ENCODE results near the gene KLK6. TPM values are rescaled to one million over a fixed set of nuclear protein-coding genes. Genes with fewer than 3 reads are reported as not detected.

The KLK6 gene
- total and polyA plus RNA-seq, 8 donors: not detected

DNA sequence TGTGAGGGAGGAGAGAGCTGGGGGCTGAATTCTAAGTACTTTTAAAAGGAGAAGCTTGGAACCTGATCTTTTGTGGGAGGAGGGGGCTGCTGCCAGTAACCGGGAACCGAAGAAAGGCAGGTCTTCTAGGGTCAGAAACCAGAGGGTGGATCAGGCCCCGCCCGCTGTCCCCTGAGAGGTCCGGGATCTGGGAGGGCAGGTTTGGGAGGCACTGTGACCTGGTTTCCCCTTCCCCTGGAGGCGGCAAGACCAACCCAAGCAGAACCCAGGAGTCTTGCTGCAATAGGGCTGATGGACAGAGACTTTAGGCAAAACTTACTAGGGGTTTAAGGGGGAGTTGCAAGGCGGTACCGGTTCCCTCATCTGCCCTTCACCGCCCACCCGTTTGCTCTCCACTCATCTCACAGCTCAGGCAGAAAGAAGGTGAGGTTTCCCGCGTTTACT is 32.7 kb upstream of the KLK6 start:
- Histone ChIP-seq H3K36me3 (no peaks in the 10 kb centered on the region), H3K27ac (no peak overlapping the region), H3K9me3 (no peaks in the 10 kb centered on the region), H3K4me3 (no peak overlapping the region), H3K27me3 (peaks cover 0 to 15% (median 0%) of the 10 kb centered on the region in 4 donors), H3K4me1 (no peaks in the 10 kb centered on the region)
- ATAC-seq (no peak), FAIRE-seq (no peak), DNase-seq (no peak)
- WGBS, 2 donors: 39 to 44% methylated on average over 11 to 12 of the region's 12 CpGs
- TF ChIP-seq, protein P1, sequence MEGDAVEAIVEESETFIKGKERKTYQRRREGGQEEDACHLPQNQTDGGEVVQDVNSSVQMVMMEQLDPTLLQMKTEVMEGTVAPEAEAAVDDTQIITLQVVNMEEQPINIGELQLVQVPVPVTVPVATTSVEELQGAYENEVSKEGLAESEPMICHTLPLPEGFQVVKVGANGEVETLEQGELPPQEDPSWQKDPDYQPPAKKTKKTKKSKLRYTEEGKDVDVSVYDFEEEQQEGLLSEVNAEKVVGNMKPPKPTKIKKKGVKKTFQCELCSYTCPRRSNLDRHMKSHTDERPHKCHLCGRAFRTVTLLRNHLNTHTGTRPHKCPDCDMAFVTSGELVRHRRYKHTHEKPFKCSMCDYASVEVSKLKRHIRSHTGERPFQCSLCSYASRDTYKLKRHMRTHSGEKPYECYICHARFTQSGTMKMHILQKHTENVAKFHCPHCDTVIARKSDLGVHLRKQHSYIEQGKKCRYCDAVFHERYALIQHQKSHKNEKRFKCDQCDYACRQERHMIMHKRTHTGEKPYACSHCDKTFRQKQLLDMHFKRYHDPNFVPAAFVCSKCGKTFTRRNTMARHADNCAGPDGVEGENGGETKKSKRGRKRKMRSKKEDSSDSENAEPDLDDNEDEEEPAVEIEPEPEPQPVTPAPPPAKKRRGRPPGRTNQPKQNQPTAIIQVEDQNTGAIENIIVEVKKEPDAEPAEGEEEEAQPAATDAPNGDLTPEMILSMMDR (IDR thresholded peaks at IDR 0.05): no peak
- intact Hi-C loops (cut with DNase I): no loop called here

DNA sequence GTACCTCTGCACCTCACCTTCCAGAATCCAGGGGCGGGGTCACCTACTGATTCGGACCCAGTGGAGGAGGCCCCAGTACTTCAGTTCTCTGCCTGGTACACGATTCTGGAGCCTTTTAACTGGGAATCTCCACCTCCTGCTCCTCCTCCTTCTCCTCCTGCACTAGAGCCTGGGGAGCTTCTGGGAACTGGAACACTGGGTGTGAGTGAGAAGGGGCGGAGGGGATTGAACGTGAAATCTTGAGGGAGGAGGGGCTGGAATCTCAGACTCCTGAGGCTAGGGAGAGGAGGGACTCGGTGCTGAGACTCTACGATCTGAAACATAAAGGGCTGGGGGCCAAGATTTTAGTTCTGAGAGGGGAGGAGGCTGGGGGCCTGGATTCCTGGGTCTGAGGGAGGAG is 32.1 kb upstream of the KLK6 start, which contains the start of gene KLK8:
KLK8 (minus strand) TSS at position 90 of the 400 bp plus-strand sequence. CDS start 437 bp downstream, outside the sequence.
- Histone ChIP-seq H3K4me1 (no peaks in the 10 kb centered on the region), H3K4me3 (no peak within 1 kb of the TSS), H3K9me3 (no peaks in the 10 kb centered on the region), H3K36me3 (no peaks in the 10 kb centered on the region), H3K27ac (no peak within 1 kb of the TSS), H3K27me3 (peaks cover 0 to 15% (median 0%) of the 10 kb centered on the region in 4 donors)
- DNase-seq (no peak), FAIRE-seq (no peak), ATAC-seq (no peak)
- intact Hi-C loops (cut with DNase I): no loop called here
- 21% methylated on average over 7 of the region's 7 CpGs for WGBS, 2 donors
- TF ChIP-seq, protein P1 (IDR thresholded peaks at IDR 0.05): no peak

DNA sequence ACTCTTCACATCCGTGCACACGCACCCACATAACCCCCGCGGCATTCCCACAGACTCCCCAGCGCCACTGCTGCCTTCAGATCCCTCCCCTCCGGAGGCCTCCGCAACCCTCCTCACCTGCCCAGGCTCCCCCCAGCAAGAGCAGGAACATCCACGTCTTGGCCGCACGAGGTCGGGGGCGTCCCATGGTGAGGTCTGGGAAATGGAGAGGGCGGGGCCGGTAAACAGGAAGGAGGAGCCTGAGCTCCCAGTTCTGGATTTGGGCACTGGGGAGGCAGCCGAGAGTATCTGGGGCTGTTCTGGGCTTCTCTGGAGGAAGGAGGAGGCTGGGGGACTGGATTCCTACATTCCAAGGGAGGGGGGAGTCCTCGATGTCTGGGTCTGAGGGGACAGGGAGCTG is 31.6 kb upstream of the KLK6 start:
- intact Hi-C loops (cut with DNase I): no loop called here
- peaks cover 0 to 15% (median 0%) of the 10 kb centered on the region in 4 donors for H3K27me3 ChIP-seq
- FAIRE-seq (no peak), ATAC-seq (no peak), DNase-seq (no peak)
- H3K4me1 ChIP-seq: no peaks in the 10 kb centered on the region
- WGBS, 2 donors: 23 to 26% methylated on average over 16 of the region's 16 CpGs
- H3K36me3 ChIP-seq: no peaks in the 10 kb centered on the region
- no peaks in the 10 kb centered on the region for H3K9me3 ChIP-seq
- TF ChIP-seq, protein P1 (IDR thresholded peaks at IDR 0.05): no peak
- no peak overlapping the region for H3K27ac ChIP-seq
- no peak overlapping the region for H3K4me3 ChIP-seq

DNA sequence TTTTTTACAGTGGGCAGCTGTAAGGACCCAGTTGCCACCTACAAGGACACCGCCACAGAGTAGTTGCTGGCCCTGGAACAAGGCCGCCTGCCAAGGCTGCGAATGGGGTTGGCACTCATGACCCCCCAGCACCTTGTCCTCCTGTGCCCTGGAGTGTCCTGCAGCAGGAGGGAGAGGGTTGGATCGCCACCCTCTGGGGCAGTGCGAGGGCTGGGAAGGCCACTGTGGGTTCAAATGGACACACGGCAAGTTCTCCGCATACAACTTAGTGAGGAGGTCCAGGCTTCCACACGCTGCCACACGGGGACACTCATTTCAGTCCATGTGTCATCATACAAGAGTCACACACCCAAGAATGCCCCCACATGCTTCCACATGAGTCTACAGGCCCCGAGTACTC is 31.0 kb upstream of the KLK6 start:
- no peak for FAIRE-seq
- Histone ChIP-seq H3K4me3 (no peak overlapping the region), H3K9me3 (no peaks in the 10 kb centered on the region), H3K4me1 (no peaks in the 10 kb centered on the region), H3K27ac (no peak overlapping the region), H3K27me3 (peaks cover 0 to 15% (median 0%) of the 10 kb centered on the region in 4 donors), H3K36me3 (no peaks in the 10 kb centered on the region)
- WGBS, 2 donors: 69 to 70% methylated on average over 10 of the region's 10 CpGs
- intact Hi-C loops (cut with DNase I): no loop called here
- TF ChIP-seq, protein P1 (IDR thresholded peaks at IDR 0.05): no peak
- no peak for DNase-seq
- ATAC-seq: no peak

DNA sequence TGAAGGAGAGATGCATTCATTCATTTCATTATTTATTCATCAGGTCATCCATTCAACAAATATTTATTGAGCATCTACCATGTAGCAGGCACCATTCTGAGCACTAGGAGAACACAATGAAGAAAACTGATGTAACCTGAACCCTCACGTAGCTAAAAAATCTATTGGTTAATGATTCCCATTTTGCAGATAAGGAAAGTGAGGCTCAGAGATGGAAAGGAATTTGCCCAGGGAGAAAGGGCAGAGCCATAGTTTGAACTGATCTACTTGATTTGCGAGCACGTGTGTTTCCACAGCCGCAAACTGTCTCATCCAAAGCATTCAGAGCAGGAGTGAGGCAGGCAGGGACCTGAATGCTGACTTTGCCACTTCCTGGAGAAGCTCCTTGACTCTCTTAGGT is 29.3 kb upstream of the KLK6 start:
- ATAC-seq: no peak
- FAIRE-seq: no peak

More for the DNA sequence above, 29.3 kb upstream of the KLK6 start:
- no peak for DNase-seq
- no peaks in the 10 kb centered on the region for H3K9me3 ChIP-seq
- no peaks in the 10 kb centered on the region for H3K36me3 ChIP-seq
- H3K27me3 ChIP-seq: peaks cover 0 to 15% (median 0%) of the 10 kb centered on the region in 4 donors
- 27 to 28% methylated on average over 4 of the region's 4 CpGs for WGBS, 2 donors
- H3K4me1 ChIP-seq: no peaks in the 10 kb centered on the region
- H3K4me3 ChIP-seq: no peak overlapping the region
- TF ChIP-seq, protein P1 (IDR thresholded peaks at IDR 0.05): no peak
- no peak overlapping the region for H3K27ac ChIP-seq
- intact Hi-C loops (cut with DNase I): no loop called here
